HEK293 (cell line): ENCODE data around the gene TOR2A.

ENCODE experiments used
- CTCF ChIA-PET: fragments of 350-600 bp; formaldehyde crosslinking; extraction: SDS; loops from one replicate; lab custom pipeline; 2021; ENCODE audit warnings: antibody characterized with exemption; lab: Yijun Ruan, JAX
- POLR2A ChIA-PET: fragments of 300-600 bp; formaldehyde crosslinking; extraction: SDS; loops from one replicate; lab custom pipeline; 2020; ENCODE audit warnings: antibody characterized with exemption, inconsistent platforms; lab: Yijun Ruan, JAX
- H3K27ac ChIP-seq: fragments of 200-500 bp; sonication (Bioruptor generic); 2 replicates; pipeline ENCODE4 v1.5.1; 2014; ENCODE audit warnings: low read depth, low read length, control low read depth, inconsistent platforms; ENCODE audit errors: extremely low read depth
- H3K36me3 ChIP-seq, 2 experiments: fragments of 200-500 bp in 1 of 2; sonication (Bioruptor generic) in 1 of 2; 1 replicate in 1 of 2; 2 replicates in 1 of 2; pipeline ENCODE4 v1.5.1; 2014 to 2017; ENCODE audit warnings: inconsistent platforms in 2 of 2, low read length in 2 of 2; ENCODE audit not compliant: control insufficient read depth in 2 of 2, insufficient read depth in 1 of 2
- H3K4me1 ChIP-seq: fragments of 200-500 bp; sonication (Bioruptor generic); 2 replicates; pipeline ENCODE4 v1.5.1; 2014; ENCODE audit warnings: mild to moderate bottlenecking, low read length, inconsistent platforms; ENCODE audit not compliant: control insufficient read depth, insufficient read depth
- H3K4me3 ChIP-seq: 2 replicates; pipeline ENCODE4 v1.5.1; 2011; ENCODE audit warnings: low read depth, mild to moderate bottlenecking, control low read depth, low read length, moderate library complexity
- H3K9me3 ChIP-seq: fragments of 200-500 bp; sonication (Bioruptor generic); 2 replicates; pipeline ENCODE4 v1.5.1; 2014; ENCODE audit warnings: low read depth, low read length, inconsistent platforms; ENCODE audit not compliant: control insufficient read depth, insufficient read depth
- BCL11B ChIP-seq: fragments of 450-650 bp; formaldehyde crosslinking; IDR thresholded peaks from 2 replicates; pipeline ENCODE4 v1.5.1; 2016; ENCODE audit warnings: low read depth, missing biosample characterization, missing genetic modification characterization
- GLIS1 ChIP-seq: fragments of 450-650 bp; formaldehyde crosslinking; IDR thresholded peaks from 2 replicates; pipeline ENCODE4 v1.5.1; 2016; ENCODE audit warnings: missing biosample characterization, missing genetic modification characterization
- KLF10 ChIP-seq: fragments of 450-650 bp; IDR thresholded peaks from 2 replicates; pipeline ENCODE4 v1.5.1; 2018; ENCODE audit warnings: missing biosample characterization, mild to moderate bottlenecking, missing genetic modification characterization
- MEIS1 ChIP-seq: sonication (generic); formaldehyde crosslinking; IDR thresholded peaks from 2 replicates; pipeline ENCODE4 v1.8.1; 2022; ENCODE audit warnings: missing genetic modification reagents, mild to moderate bottlenecking, borderline replicate concordance
- RBAK ChIP-seq: fragments of 450-650 bp; formaldehyde crosslinking; IDR thresholded peaks from 2 replicates; pipeline ENCODE4 v1.5.1; 2016; ENCODE audit warnings: missing biosample characterization, missing genetic modification characterization
- SCRT2 ChIP-seq: fragments of 450-650 bp; formaldehyde crosslinking; IDR thresholded peaks from 2 replicates; pipeline ENCODE4 v1.5.1; 2016; ENCODE audit warnings: missing biosample characterization, missing genetic modification characterization
- ZFP69B ChIP-seq: fragments of 450-650 bp; formaldehyde crosslinking; IDR thresholded peaks from 2 replicates; pipeline ENCODE4 v1.5.1; 2016; ENCODE audit warnings: missing biosample characterization, missing genetic modification characterization
- ZIC2 ChIP-seq: fragments of 450-650 bp; formaldehyde crosslinking; IDR thresholded peaks from 2 replicates; pipeline ENCODE4 v1.5.1; 2016; ENCODE audit warnings: missing biosample characterization, missing genetic modification characterization
- ZNF121 ChIP-seq: fragments of 450-650 bp; formaldehyde crosslinking; IDR thresholded peaks from 2 replicates; pipeline ENCODE4 v1.5.1; 2016; ENCODE audit warnings: missing biosample characterization, missing genetic modification characterization
- ZNF221 ChIP-seq: fragments of 450-650 bp; formaldehyde crosslinking; IDR thresholded peaks from 2 replicates; pipeline ENCODE4 v1.5.1; 2017; ENCODE audit warnings: missing biosample characterization, missing genetic modification characterization, borderline replicate concordance
- ZNF335 ChIP-seq: fragments of 450-650 bp; formaldehyde crosslinking; conservative IDR thresholded peaks from 2 replicates; pipeline ENCODE4 v1.5.1; 2016; ENCODE audit warnings: missing biosample characterization, missing genetic modification characterization
- ZNF362 ChIP-seq: fragments of 450-650 bp; formaldehyde crosslinking; IDR thresholded peaks from 2 replicates; pipeline ENCODE4 v1.5.1; 2016; ENCODE audit warnings: missing biosample characterization, missing genetic modification characterization
- ZNF398 ChIP-seq: fragments of 450-650 bp; formaldehyde crosslinking; IDR thresholded peaks from 2 replicates; pipeline ENCODE4 v1.5.1; 2017; ENCODE audit warnings: missing biosample characterization, missing genetic modification characterization
- ZNF416 ChIP-seq: fragments of 450-650 bp; formaldehyde crosslinking; IDR thresholded peaks from 2 replicates; pipeline ENCODE4 v1.5.1; 2016; ENCODE audit warnings: missing biosample characterization, missing genetic modification characterization
- ZNF473 ChIP-seq: fragments of 450-650 bp; formaldehyde crosslinking; IDR thresholded peaks from 2 replicates; pipeline ENCODE4 v1.5.1; 2017; ENCODE audit warnings: missing biosample characterization, missing genetic modification characterization
- ZNF48 ChIP-seq: fragments of 450-650 bp; formaldehyde crosslinking; IDR thresholded peaks from 2 replicates; pipeline ENCODE4 v1.5.1; 2016; ENCODE audit warnings: missing biosample characterization, missing genetic modification characterization
- ZNF629 ChIP-seq: fragments of 450-650 bp; formaldehyde crosslinking; IDR thresholded peaks from 2 replicates; pipeline ENCODE4 v1.5.1; 2017; ENCODE audit warnings: missing biosample characterization, missing genetic modification characterization
- ZNF747 ChIP-seq: fragments of 450-650 bp; formaldehyde crosslinking; IDR thresholded peaks from 2 replicates; pipeline ENCODE4 v1.5.1; 2016; ENCODE audit warnings: missing biosample characterization, missing genetic modification characterization
- ZNF776 ChIP-seq: fragments of 450-650 bp; formaldehyde crosslinking; IDR thresholded peaks from 2 replicates; pipeline ENCODE4 v1.5.0; 2017; ENCODE audit warnings: missing biosample characterization, missing genetic modification characterization, borderline replicate concordance
- ZNF777 ChIP-seq: fragments of 450-650 bp; formaldehyde crosslinking; IDR thresholded peaks from 2 replicates; pipeline ENCODE4 v1.5.1; 2017; ENCODE audit warnings: missing biosample characterization, missing genetic modification characterization, borderline replicate concordance
- ZSCAN30 ChIP-seq: fragments of 450-650 bp; IDR thresholded peaks from 2 replicates; pipeline ENCODE4 v1.5.1; 2018; ENCODE audit warnings: missing biosample characterization, mild to moderate bottlenecking, missing genetic modification characterization, moderate library complexity
- TF ChIP-seq, protein P1 (sequence below): fragments of 450-650 bp; formaldehyde crosslinking; IDR thresholded peaks from 2 replicates; pipeline ENCODE4 v1.5.1; 2017; ENCODE audit warnings: missing biosample characterization, missing genetic modification characterization

Gene TOR2A

DNA sequence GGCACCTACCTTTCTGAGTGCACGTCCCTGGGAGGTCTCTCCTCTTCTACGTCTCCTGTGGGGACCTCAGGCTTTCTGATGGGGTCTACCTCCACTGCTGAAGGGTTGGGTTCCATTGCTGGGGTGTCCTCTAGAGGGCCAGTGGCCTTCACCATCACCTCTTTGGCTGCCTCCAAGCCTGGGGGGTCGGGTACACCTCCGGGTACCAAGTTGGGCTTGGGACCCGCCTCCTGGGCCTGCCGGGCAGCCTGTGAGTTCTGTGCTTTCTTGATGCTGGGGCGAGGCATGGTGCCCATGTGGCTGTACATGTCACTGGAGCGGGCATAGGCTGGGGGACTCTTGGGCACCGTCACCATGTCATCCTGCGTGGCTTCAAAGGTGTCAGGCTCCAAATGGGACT, 38.9 kb upstream of the TOR2A start:
- Histone ChIP-seq H3K9me3 (no peaks in the 10 kb centered on the region), H3K27ac (no peak overlapping the region), H3K36me3 (no peaks in the 10 kb centered on the region), H3K4me3 (no peak overlapping the region), H3K4me1 (no peaks in the 10 kb centered on the region)
- POLR2A ChIA-PET: no interaction called here
- CTCF ChIA-PET: interaction anchor here (0.9 to 1.5 kb wide), 3 partner anchors 10 to 39 kb away, joined by 4 to 11 read pairs (median 8); partner anchors contain the start of genes CDK9 and TOR2A
- no peak for TF ChIP-seq ZNF121 (tag by site-specific recombination)
- TF ChIP-seq KLF10 (tag by site-specific recombination): no peak
- no peak for TF ChIP-seq RBAK
- no peak for TF ChIP-seq ZNF221
- no peak for TF ChIP-seq ZNF398 (tag by site-specific recombination)
- TF ChIP-seq MEIS1 (CRISPR knock-in tag): no peak
- TF ChIP-seq ZNF777 (tag by site-specific recombination): no peak
- no peak for TF ChIP-seq ZNF473 (tag by site-specific recombination)
- TF ChIP-seq ZNF747 (tag by site-specific recombination): no peak
- no peak for TF ChIP-seq ZFP69B (tag by site-specific recombination)
- TF ChIP-seq ZNF362: no peak

- H3K27ac ChIP-seq: no peak overlapping the region
- no peaks in the 10 kb centered on the region for H3K9me3 ChIP-seq
- ChIA-PET POLR2A (no interaction called here), CTCF (interaction anchor here (0.8 to 1.5 kb wide), 4 partner anchors 11 to 248 kb away, joined by 3 to 11 read pairs (median 4); partner anchors contain the start of genes CDK9 and TOR2A)
- no peaks in the 10 kb centered on the region for H3K36me3 ChIP-seq
- no peak overlapping the region for H3K4me3 ChIP-seq
- no peak for TF ChIP-seq ZNF747 (tag by site-specific recombination)
- TF ChIP-seq, protein P1, sequence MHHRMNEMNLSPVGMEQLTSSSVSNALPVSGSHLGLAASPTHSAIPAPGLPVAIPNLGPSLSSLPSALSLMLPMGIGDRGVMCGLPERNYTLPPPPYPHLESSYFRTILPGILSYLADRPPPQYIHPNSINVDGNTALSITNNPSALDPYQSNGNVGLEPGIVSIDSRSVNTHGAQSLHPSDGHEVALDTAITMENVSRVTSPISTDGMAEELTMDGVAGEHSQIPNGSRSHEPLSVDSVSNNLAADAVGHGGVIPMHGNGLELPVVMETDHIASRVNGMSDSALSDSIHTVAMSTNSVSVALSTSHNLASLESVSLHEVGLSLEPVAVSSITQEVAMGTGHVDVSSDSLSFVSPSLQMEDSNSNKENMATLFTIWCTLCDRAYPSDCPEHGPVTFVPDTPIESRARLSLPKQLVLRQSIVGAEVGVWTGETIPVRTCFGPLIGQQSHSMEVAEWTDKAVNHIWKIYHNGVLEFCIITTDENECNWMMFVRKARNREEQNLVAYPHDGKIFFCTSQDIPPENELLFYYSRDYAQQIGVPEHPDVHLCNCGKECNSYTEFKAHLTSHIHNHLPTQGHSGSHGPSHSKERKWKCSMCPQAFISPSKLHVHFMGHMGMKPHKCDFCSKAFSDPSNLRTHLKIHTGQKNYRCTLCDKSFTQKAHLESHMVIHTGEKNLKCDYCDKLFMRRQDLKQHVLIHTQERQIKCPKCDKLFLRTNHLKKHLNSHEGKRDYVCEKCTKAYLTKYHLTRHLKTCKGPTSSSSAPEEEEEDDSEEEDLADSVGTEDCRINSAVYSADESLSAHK (tag by site-specific recombination): no peak
- peak; percentile 53; the same call in 1 of the 2 replicates for TF ChIP-seq GLIS1 (tag by site-specific recombination)
- no peak for TF ChIP-seq ZNF416
- TF ChIP-seq ZNF48 (tag by site-specific recombination): no peak
- peak; percentile 12; the same call in 1 of the 2 replicates for TF ChIP-seq ZNF629
- no peak for TF ChIP-seq SCRT2 (tag by site-specific recombination)
- no peak for TF ChIP-seq ZNF776 (tag by site-specific recombination)
- no peak for TF ChIP-seq ZNF335 (tag by site-specific recombination)
- peak; percentile 74 for TF ChIP-seq ZIC2 (tag by site-specific recombination)
- TF ChIP-seq ZNF362: no peak
- no peak for TF ChIP-seq ZSCAN30 (tag by site-specific recombination)
- no peak for TF ChIP-seq BCL11B (tag by site-specific recombination)
- H3K4me1 ChIP-seq: no peaks in the 10 kb centered on the region
These were observed 38.2 kb upstream of the TOR2A start for GRCh38 chr9:127773272-127773671.
